Measurements from ENCODE around the gene ANKRD60. TPM values are rescaled to one million over a fixed set of nuclear protein-coding genes. Genes with fewer than 3 reads are reported as not detected.
A peak's percentile ranks its signal among the peaks of the same experiment; 100 is the strongest.

Gene ANKRD60
- total and polyA plus RNA-seq, 8 donors: not detected

GRCh38 chr20:58175836-58176235 lies 52.6 kb downstream of the ANKRD60 start:
- no peak overlapping the region for H3K4me3 ChIP-seq
- no peaks in the 10 kb centered on the region for H3K9me3 ChIP-seq
- TF ChIP-seq CTCF (IDR thresholded peaks at IDR 0.05): no peak
- no peak for TF ChIP-seq EP300 (IDR thresholded peaks at IDR 0.05)
- TF ChIP-seq POLR2A (IDR thresholded peaks at IDR 0.05): no peak
- H3K36me3 ChIP-seq: no peaks in the 10 kb centered on the region
- no peak for DNase-seq
- H3K27me3 ChIP-seq: peaks cover 0 to 24% (median 13%) of the 10 kb centered on the region in 3 donors
- intact Hi-C loops (cut with DNase I; ENCODE audit: low total_unique reads): loop anchor here (5.0 kb wide), 1 partner anchor 524 kb away; no protein-coding TSS in a partner anchor
- WGBS, 5 donors: 89 to 98% (median 95%) methylated on average over 4 to 5 of the region's 5 CpGs
- H3K4me1 ChIP-seq: peaks cover 7 to 25% (median 14%) of the 10 kb centered on the region in 4 donors
- H3K27ac ChIP-seq: peak overlapping the region in 4 of 5 donors; percentile 55 to 79 (median 73)

GRCh38 chr20:58175425-58175824 lies 53.0 kb downstream of the ANKRD60 start:
- Histone ChIP-seq H3K4me3 (no peak overlapping the region), H3K27me3 (peaks cover 0 to 20% (median 13%) of the 10 kb centered on the region in 3 donors), H3K27ac (peak overlapping the region in 4 of 5 donors; percentile 55 to 79 (median 73)), H3K36me3 (no peaks in the 10 kb centered on the region), H3K9me3 (no peaks in the 10 kb centered on the region), H3K4me1 (peaks cover 7 to 25% (median 14%) of the 10 kb centered on the region in 4 donors)
- 72 to 79% (median 76%) methylated on average over 8 to 9 of the region's 9 CpGs for WGBS, 5 donors
- intact Hi-C loops (cut with DNase I; ENCODE audit: low total_unique reads): loop anchor here (5.0 kb wide), 1 partner anchor 523 kb away; no protein-coding TSS in a partner anchor
- DNase-seq: no peak
- no peak for TF ChIP-seq POLR2A (IDR thresholded peaks at IDR 0.05)
- TF ChIP-seq EP300 (IDR thresholded peaks at IDR 0.05): no peak
- no peak for TF ChIP-seq POLR2AphosphoS5 (IDR thresholded peaks at IDR 0.05)
- no peak for TF ChIP-seq CTCF (IDR thresholded peaks at IDR 0.05)

- no peaks in the 10 kb centered on the region for H3K36me3 ChIP-seq
- H3K9me3 ChIP-seq: no peaks in the 10 kb centered on the region
- H3K4me3 ChIP-seq: peak overlapping the region in 3 of 4 donors; percentile 7 to 21 (median 18)
- no peak for TF ChIP-seq CTCF (IDR thresholded peaks at IDR 0.05)
- no peak for TF ChIP-seq POLR2A (IDR thresholded peaks at IDR 0.05)
- no peak for TF ChIP-seq POLR2AphosphoS5 (IDR thresholded peaks at IDR 0.05)
- TF ChIP-seq EP300 (IDR thresholded peaks at IDR 0.05): no peak
- peak in 1 of 2 donors; percentile 73 for DNase-seq
- H3K4me1 ChIP-seq: peaks cover 6 to 22% (median 11%) of the 10 kb centered on the region in 4 donors
- H3K27ac ChIP-seq: peak overlapping the region; percentile 10 to 79 (median 71)
- intact Hi-C loops (cut with DNase I; ENCODE audit: low total_unique reads): loop anchor here (5.0 kb wide), 1 partner anchor 522 kb away; no protein-coding TSS in a partner anchor
- WGBS, 5 donors: 31 to 45% (median 36%) methylated on average over 6 to 10 of the region's 10 CpGs
- peaks cover 0 to 14% (median 9%) of the 10 kb centered on the region in 3 donors for H3K27me3 ChIP-seq
These were observed 53.7 kb downstream of the ANKRD60 start for GRCh38 chr20:58174708-58175280.

- no peaks in the 10 kb centered on the region for H3K36me3 ChIP-seq
- intact Hi-C loops (cut with DNase I; ENCODE audit: low total_unique reads): no loop called here
- TF ChIP-seq POLR2AphosphoS5 (IDR thresholded peaks at IDR 0.05): no peak
- TF ChIP-seq EP300 (IDR thresholded peaks at IDR 0.05): no peak
- no peak for TF ChIP-seq POLR2A (IDR thresholded peaks at IDR 0.05)
- TF ChIP-seq CTCF (IDR thresholded peaks at IDR 0.05): no peak
- peaks cover 0 to 15% (median 5%) of the 10 kb centered on the region in 4 donors for H3K4me1 ChIP-seq
- H3K27me3 ChIP-seq: peaks cover 0 to 7% (median 2%) of the 10 kb centered on the region in 3 donors
- peak overlapping the region in 4 of 5 donors; percentile 55 to 79 (median 73) for H3K27ac ChIP-seq
- 60 to 63% (median 61%) methylated on average over 26 of the region's 26 CpGs for WGBS, 5 donors
- no peaks in the 10 kb centered on the region for H3K9me3 ChIP-seq
- H3K4me3 ChIP-seq: peak overlapping the region in 3 of 4 donors; percentile 15 to 21 (median 18)
- peak in 1 of 2 donors; percentile 55 for DNase-seq
These were observed 54.3 kb downstream of the ANKRD60 start for GRCh38 chr20:58173930-58174707.
